Inflammatory macrophage (primary cell): ENCODE data around the gene VPS9D1.

ENCODE experiments used
- DNase-seq, 2 donors: peaks; one replicate each; pipeline ENCODE4 v3.0.0-alpha.2; 2020 to 2022

VPS9D1 gene

GRCh38 chr16:89661215-89661614 lies 59.5 kb downstream of the VPS9D1 start:
- no peak for DNase-seq

DNA sequence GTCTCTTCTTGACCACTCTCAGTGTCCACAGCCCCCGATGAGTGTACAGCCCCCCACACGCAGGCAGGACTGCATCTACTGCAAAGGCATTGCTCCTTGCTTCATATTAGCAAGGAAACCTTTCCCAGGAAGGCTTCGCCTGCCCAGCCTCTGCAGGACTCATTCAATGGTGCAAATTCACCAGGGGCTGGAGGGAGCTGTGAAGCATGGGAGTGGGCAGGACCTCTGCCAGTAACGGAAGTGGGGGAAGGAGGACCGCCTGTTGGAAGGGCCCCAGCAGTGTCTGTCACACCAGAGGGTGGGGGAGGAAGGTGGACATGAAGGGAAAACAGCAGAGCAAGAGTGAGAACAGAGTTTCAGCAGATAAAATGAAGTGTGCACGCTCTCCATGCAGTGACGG lies 60.6 kb downstream of the VPS9D1 start:
- no peak for DNase-seq

DNA sequence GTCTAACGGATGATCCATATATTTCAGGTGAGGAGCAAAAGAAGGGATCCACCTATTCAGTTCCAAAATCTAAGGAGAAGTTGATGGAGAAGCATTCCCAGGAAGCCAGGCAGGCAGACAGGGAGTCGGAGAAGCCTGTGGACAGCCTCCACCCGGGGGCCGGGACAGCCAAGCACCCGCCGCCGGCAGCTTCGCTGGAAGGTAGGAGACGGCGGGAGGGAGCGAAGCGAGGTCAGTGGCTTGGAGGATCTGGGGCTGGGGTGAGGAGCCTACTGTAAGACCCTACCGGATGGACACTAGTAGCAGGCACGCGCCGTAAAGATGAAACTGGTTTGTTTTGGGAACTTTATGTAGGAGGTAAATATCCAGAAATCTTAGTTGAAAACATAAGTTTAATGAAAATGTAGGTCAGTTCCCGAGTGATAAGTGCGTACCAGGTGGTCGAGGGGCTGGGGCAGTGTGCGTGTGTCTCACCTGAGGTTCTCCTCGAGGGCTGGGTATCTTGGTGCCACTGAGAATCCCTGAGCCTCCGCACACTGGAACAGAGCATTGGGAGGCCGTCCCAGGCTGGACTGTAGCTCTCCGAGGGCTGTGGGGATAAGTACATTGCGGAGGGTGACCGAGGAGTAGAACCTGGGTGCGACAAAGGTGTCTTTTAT lies 62.3 kb downstream of the VPS9D1 start:
- peak in 1 of 2 donors; percentile 8 for DNase-seq

DNA sequence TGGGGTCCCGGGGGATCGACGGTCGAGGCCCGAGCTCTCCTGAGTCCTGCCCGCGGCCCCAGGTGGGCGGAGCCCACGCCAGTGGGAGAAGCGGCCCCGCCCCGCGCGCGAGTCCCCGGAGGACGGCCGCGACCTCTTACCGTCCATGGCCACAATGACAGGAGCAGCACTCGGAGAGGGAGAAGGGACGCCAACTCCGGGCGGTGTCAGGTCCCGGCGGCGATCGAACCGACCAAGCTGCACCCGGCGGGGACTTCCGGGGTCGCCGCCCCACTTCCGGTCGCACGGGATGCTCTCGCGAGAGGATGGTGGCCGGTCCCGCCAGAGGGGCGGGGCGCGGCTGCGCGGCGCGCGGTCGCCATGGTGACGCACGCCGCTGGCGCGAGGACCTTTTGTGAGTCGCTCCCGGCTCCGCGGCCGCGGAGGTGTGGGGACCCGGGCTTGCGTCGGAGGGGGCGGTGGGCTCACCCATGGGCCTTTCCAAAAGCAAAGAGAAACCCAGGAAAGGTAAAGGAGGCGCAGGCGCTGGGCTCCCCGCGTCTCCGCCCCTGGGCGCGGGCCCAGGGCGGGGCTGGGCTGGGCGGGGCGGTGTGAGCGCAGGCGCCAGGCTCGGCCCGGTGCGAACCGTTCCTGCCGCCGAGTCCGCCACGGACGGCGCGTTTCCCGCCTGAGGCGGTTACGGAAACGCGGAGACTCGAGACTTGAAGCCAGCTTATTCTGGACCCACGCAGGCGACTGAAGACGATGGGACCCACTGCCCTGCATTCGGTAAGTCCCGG lies 63.1 kb downstream of the VPS9D1 start, which contains the start of the genes CHMP1A and SPATA33:
TSS of gene CHMP1A (minus strand) at position 267 of the 779 bp plus-strand sequence. CDS start at position 147, 120 bp downstream.
TSS of gene SPATA33 (plus strand) at position 395 of the 779 bp plus-strand sequence. CDS start at position 471, 76 bp downstream.
- DNase-seq: peak; percentile 86 to 92
